NCI-H526 treated with DMSO at 0.1 percent for 48 hours (cell line): Measurements from ENCODE around the gene ZBTB12.
"Not testable (repeated sequence)": the region's sequence is repeated elsewhere in the genome, so short reads cannot be mapped to it uniquely, and the experiment has no call there.

ENCODE experiments used
- DNase-seq: peaks from one replicate; lab custom pipeline; 2025; lab: John Stamatoyannopoulos, UW

The ZBTB12 gene

GRCh38 chr6:31920811-31921210 lies 18.9 kb upstream of the ZBTB12 start:
- DNase-seq, result no peak

GRCh38 chr6:31919624-31920303 lies 17.9 kb upstream of the ZBTB12 start:
- DNase-seq, result no peak

GRCh38 chr6:31918069-31918720 lies 16.3 kb upstream of the ZBTB12 start:
- DNase-seq, result no peak

GRCh38 chr6:31915756-31916155 lies 13.9 kb upstream of the ZBTB12 start:
- no peak for DNase-seq

- no peak for DNase-seq
Measured at GRCh38 chr6:31915351-31915750, 13.5 kb upstream of the ZBTB12 start.

- DNase-seq, result no peak
Measured at GRCh38 chr6:31911826-31912585, 10.1 kb upstream of the ZBTB12 start.

- not testable (repeated sequence) for DNase-seq
Measured at GRCh38 chr6:31909298-31909697, 7.4 kb upstream of the ZBTB12 start.

- DNase-seq, result no peak
Measured at GRCh38 chr6:31908791-31909190, 6.9 kb upstream of the ZBTB12 start.

GRCh38 chr6:31908255-31908654 lies 6.4 kb upstream of the ZBTB12 start:
- DNase-seq, result not testable (repeated sequence)

GRCh38 chr6:31907158-31907813 lies 5.4 kb upstream of the ZBTB12 start:
- DNase-seq, result no peak

GRCh38 chr6:31906727-31907126 lies 4.8 kb upstream of the ZBTB12 start:
- DNase-seq, result not testable (repeated sequence)

GRCh38 chr6:31906122-31906521 lies 4.2 kb upstream of the ZBTB12 start:
- no peak for DNase-seq

GRCh38 chr6:31905041-31905440 lies 3.2 kb upstream of the ZBTB12 start:
- no peak for DNase-seq

GRCh38 chr6:31903957-31904356 lies 2.1 kb upstream of the ZBTB12 start:
- no peak for DNase-seq

GRCh38 chr6:31901415-31901952 lies 402 bp downstream of the ZBTB12 start:
- peak; percentile 9 for DNase-seq

GRCh38 chr6:31900917-31901414 lies 920 bp downstream of the ZBTB12 start:
- DNase-seq, result no peak

- no peak for DNase-seq
Measured at GRCh38 chr6:31899882-31900722, 1.8 kb downstream of the ZBTB12 start.

GRCh38 chr6:31899215-31899614 lies 2.7 kb downstream of the ZBTB12 start:
- no peak for DNase-seq

GRCh38 chr6:31898383-31899011 lies 3.4 kb downstream of the ZBTB12 start:
- DNase-seq, result peak; percentile 30

GRCh38 chr6:31897612-31898382 lies 4.1 kb downstream of the ZBTB12 start, which contains the start of gene EHMT2:
Gene EHMT2, minus strand, starts transcription at chr6:31897698. Its CDS starts 21 bp downstream, at chr6:31897677.
- peak; percentile 76 for DNase-seq
